IPS-11a (cell line): Measurements from ENCODE around the gene NLRP7.

ENCODE experiments used
- H3K4me3 ChIP-seq: one replicate; pipeline ENCODE4 v1.5.1; 2013; ENCODE audit warnings: low read depth, low read length, control low read depth

NLRP7 gene

DNA sequence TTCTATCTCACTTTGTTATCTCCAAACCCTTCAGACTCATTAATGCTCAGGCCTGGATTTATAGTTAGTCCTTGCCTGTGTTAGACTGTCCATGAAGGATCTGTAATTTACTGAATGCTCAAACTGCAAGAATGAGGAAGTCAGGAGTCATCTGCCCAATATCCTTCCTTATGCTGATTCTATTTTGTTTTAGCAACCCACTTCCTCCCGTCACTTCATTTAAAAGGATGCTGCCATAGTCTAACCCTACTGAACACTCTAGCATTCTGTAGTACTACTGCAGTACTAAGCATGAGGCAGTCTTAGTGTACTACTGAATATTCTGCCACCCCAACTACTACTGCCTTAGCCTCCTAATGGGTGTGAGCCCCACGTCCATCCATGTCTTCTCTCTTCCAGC lies 71.8 kb downstream of the NLRP7 start:
- H3K4me3 ChIP-seq = no peak overlapping the region

DNA sequence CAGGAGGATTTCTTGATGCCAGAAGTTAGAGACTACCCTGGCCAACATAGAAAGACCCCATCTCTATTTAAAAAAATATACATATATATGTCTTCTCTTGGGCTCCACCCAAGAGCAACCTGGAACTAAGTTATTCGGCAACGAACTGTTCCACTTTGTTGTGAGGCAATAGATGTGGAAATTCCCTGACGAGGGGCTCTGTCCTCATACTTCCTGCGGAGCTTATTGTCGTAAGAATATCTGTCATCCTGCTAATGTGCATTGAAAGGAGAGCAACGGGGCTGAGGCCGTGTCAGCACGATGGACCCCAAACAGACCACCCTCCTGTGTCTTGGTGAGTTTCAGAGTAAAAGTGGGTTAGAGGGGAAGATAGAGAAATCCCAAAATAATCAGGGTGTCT lies 73.3 kb downstream of the NLRP7 start, which contains the start of gene FCAR:
FCAR (plus strand) TSS at position 246 of the 400 bp plus-strand sequence; CDS start at position 301, 55 bp downstream.
- H3K4me3 ChIP-seq = no peak within 1 kb of the TSS
